OCI-LY7 (cell line): ENCODE measurements around the gene DIP2A. TPM values are rescaled to one million over a fixed set of nuclear protein-coding genes. Genes with fewer than 3 reads are reported as not detected.

Experiments used
- BruUV-seq: library from RNA; stranded (reverse); fragments of 400-500 nt; replicated peaks from 2 replicates; lab custom pipeline; 2021; lab: Mats Ljungman, UMichigan
- CTCF ChIA-PET: fragments of 300-600 bp; sonication (Branson Sonifier 250); formaldehyde crosslinking; loops from one replicate; lab custom pipeline; 2022; ENCODE audit warnings: antibody characterized with exemption; ENCODE audit not compliant: unreplicated experiment; lab: Charles Lee
- POLR2A ChIA-PET: fragments of 300-600 bp; sonication (Branson Sonifier 250); formaldehyde crosslinking; loops from one replicate; lab custom pipeline; 2022; ENCODE audit warnings: antibody characterized with exemption; lab: Charles Lee
- DNase-seq: peaks from one replicate; pipeline ENCODE4 v3.0.0-alpha.2; 2015; ENCODE audit warnings: low spot score
- H2AFZ ChIP-seq: fragments of 200-600 bp; sonication (generic), shearing (Covaris generic); 2 replicates; pipeline ENCODE4 v1.6.1; 2014; ENCODE audit warnings: mild to moderate bottlenecking, antibody characterized with exemption, low read length, moderate library complexity
- H3K27ac ChIP-seq: fragments of 200-600 bp; sonication (generic); 2 replicates; pipeline ENCODE4 v1.5.1; 2014; ENCODE audit warnings: mixed run types, low read depth, mild to moderate bottlenecking, moderate library complexity, low read length, inconsistent platforms; ENCODE audit not compliant: poor library complexity, severe bottlenecking
- H3K36me3 ChIP-seq: fragments of 200-600 bp; sonication (generic); 2 replicates; pipeline ENCODE4 v1.6.1; 2014; ENCODE audit warnings: mild to moderate bottlenecking, antibody characterized with exemption, low read length, moderate library complexity, mixed read lengths; ENCODE audit not compliant: insufficient read depth
- H3K4me1 ChIP-seq: fragments of 200-600 bp; sonication (generic); 2 replicates; pipeline ENCODE4 v1.5.1; 2014; ENCODE audit warnings: mild to moderate bottlenecking, low read length; ENCODE audit not compliant: insufficient read depth, poor library complexity, severe bottlenecking
- H3K4me2 ChIP-seq: fragments of 200-600 bp; sonication (generic); 2 replicates; pipeline ENCODE4 v1.6.1; 2014; ENCODE audit warnings: mild to moderate bottlenecking, low read length
- H3K4me3 ChIP-seq: fragments of 200-600 bp; sonication (generic); 2 replicates; pipeline ENCODE4 v1.5.1; 2014; ENCODE audit warnings: mild to moderate bottlenecking, low read depth, low read length; ENCODE audit not compliant: poor library complexity, severe bottlenecking
- H3K79me2 ChIP-seq: fragments of 200-600 bp; sonication (generic); 2 replicates; pipeline ENCODE4 v1.6.1; 2016; ENCODE audit warnings: low read depth, mild to moderate bottlenecking, low read length, moderate library complexity, mixed read lengths; ENCODE audit not compliant: insufficient read depth
- H3K9me2 ChIP-seq: fragments of 200-600 bp; sonication (generic); 2 replicates; pipeline ENCODE4 v1.6.1; 2016; ENCODE audit warnings: mild to moderate bottlenecking, low read length, mixed read lengths; ENCODE audit not compliant: insufficient read depth
- H3K9me3 ChIP-seq: fragments of 200-600 bp; sonication (generic); 2 replicates; pipeline ENCODE4 v1.6.1; 2014; ENCODE audit warnings: mild to moderate bottlenecking, mixed run types, low read length, mixed read lengths
- H4K20me1 ChIP-seq: fragments of 200-600 bp; sonication (generic); 2 replicates; pipeline ENCODE4 v1.6.1; 2014; ENCODE audit warnings: mild to moderate bottlenecking, antibody characterized with exemption, low read length, moderate library complexity, mixed read lengths; ENCODE audit not compliant: insufficient read depth
- EZH2phosphoT487 ChIP-seq: fragments of 200-600 bp; sonication (generic); IDR thresholded peaks from 2 replicates; pipeline ENCODE4 v1.6.1; 2018; ENCODE audit warnings: low read depth, borderline replicate concordance, mild to moderate bottlenecking, mixed run types, antibody characterized with exemption, low read length, moderate library complexity, mixed read lengths
- intact Hi-C: fragments of 100-400 bp; cut with micrococcal nuclease; formaldehyde crosslinking; loops from one replicate; pipeline ENCODE4 v1.10.0; 2022; ENCODE audit not compliant: unreplicated experiment
- total RNA-seq, 2 experiments: library from RNA; depleted of rRNA in 1 of 2; stranded (reverse); fragments of >200 nt in 1 of 2; shearing (Covaris generic) in 1 of 2; gene quantifications; 2 replicates each; pipeline ENCODE4 v1.2.3, GENCODE V29; 2014 to 2022
- TF ChIP-seq, protein P1 (sequence below): fragments of 200-600 bp; sonication (generic); conservative IDR thresholded peaks from 2 replicates; pipeline ENCODE4 v1.5.1; 2014; ENCODE audit warnings: mild to moderate bottlenecking, antibody characterized with exemption, low read length, moderate library complexity, mixed read lengths

Gene DIP2A
- total RNA-seq, 2 experiments from 2014 or later, result 27.9 to 44.7 TPM

DNA sequence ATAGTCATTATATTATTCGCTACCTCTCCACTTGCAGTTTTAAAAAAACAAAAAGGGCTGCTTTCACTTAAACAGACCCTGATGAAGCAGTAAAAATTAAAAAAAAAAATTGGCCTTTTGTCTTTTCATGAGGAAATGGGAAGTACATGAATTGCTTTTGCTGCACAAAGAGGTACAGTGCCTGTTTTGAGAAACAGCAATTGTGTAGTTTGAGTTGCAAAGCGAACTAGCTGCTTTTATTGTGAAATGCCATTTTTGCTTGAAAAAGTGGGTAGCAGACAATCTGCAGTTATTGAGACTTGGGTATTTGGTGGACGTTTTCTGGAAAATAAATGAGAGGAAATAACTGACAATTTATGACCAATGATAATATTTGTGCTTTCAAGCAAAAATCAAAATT, 7.0 kb downstream of the DIP2A start:
- Histone ChIP-seq H3K27ac (no peak overlapping the region), H3K79me2 (no peaks in the 10 kb centered on the region), H3K4me3 (no peak overlapping the region), H3K9me2 (no peaks in the 10 kb centered on the region), H3K4me2 (no peak overlapping the region), H3K36me3 (peaks cover 14% of the 10 kb centered on the region; the same call in 1 of the 2 replicates), H3K4me1 (no peaks in the 10 kb centered on the region), H2AFZ (no peak overlapping the region), H3K9me3 (no peaks in the 10 kb centered on the region), H4K20me1 (no peaks in the 10 kb centered on the region)
- TF ChIP-seq, protein P1, sequence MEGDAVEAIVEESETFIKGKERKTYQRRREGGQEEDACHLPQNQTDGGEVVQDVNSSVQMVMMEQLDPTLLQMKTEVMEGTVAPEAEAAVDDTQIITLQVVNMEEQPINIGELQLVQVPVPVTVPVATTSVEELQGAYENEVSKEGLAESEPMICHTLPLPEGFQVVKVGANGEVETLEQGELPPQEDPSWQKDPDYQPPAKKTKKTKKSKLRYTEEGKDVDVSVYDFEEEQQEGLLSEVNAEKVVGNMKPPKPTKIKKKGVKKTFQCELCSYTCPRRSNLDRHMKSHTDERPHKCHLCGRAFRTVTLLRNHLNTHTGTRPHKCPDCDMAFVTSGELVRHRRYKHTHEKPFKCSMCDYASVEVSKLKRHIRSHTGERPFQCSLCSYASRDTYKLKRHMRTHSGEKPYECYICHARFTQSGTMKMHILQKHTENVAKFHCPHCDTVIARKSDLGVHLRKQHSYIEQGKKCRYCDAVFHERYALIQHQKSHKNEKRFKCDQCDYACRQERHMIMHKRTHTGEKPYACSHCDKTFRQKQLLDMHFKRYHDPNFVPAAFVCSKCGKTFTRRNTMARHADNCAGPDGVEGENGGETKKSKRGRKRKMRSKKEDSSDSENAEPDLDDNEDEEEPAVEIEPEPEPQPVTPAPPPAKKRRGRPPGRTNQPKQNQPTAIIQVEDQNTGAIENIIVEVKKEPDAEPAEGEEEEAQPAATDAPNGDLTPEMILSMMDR, result no peak
- no peak for TF ChIP-seq EZH2phosphoT487
- DNase-seq, result no peak
- POLR2A ChIA-PET, result interaction anchor here (1.1 kb wide), 1 partner anchor 9 kb away, joined by 3 read pairs; no protein-coding TSS in a partner anchor
- CTCF ChIA-PET, result no interaction called here
- no TSS peak for BruUV-seq
- intact Hi-C loops, result no loop called here

DNA sequence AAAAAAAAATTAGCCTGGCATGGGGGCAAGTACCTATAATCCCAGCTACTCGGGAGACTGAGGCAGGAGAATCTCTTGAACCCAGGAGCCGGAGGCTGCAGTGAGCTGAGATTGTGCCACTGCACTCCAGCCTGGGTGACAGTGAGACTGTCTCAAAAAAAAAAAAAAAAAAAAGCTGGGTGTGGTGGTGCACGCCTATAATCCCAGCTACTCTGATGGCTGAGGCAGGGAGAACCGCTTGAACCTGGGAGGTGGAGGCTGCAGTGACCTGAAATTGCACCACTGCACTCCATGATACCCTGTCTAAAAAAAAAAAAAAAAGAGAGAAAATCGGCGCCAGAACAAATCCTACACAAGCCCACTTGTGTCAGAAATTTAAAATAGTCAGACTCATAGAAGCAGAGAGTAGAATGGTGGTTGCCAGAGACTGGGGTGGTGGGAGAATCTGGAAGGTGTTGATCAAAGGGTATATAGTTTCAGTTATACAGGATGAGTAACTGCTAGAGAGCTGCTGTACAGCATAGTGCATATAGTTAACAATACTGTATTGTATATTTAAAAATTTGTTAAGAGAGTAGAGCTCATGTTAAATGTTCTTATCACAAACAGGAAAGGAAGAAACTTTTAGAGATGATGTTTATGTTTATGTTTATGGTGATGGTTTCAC, 9.6 kb downstream of the DIP2A start:
- CTCF ChIA-PET, result no interaction called here

More for the DNA sequence above, 9.6 kb downstream of the DIP2A start:
- POLR2A ChIA-PET, result interaction anchor here (0.6 to 1.0 kb wide), 4 partner anchors 8 to 74 kb away, joined by 3 to 5 read pairs (median 4); no protein-coding TSS in a partner anchor
- no peaks in the 10 kb centered on the region for H4K20me1 ChIP-seq
- no peak overlapping the region for H3K27ac ChIP-seq
- H3K4me2 ChIP-seq, result no peak overlapping the region
- no peak for TF ChIP-seq EZH2phosphoT487
- TF ChIP-seq, protein P1, result no peak
- no peak overlapping the region for H3K4me3 ChIP-seq
- H3K79me2 ChIP-seq, result no peaks in the 10 kb centered on the region
- no peak overlapping the region for H2AFZ ChIP-seq
- 0 out of 2 replicates have a peak, but pooled peaks cover 8% of the 10 kb centered on the region for H3K36me3 ChIP-seq
- intact Hi-C loops, result no loop called here
- H3K4me1 ChIP-seq, result peaks cover 7% of the 10 kb centered on the region
- H3K9me2 ChIP-seq, result no peaks in the 10 kb centered on the region
- H3K9me3 ChIP-seq, result no peaks in the 10 kb centered on the region
- BruUV-seq, result no TSS peak
- no peak for DNase-seq
